Left hindlimb (tissue), 1 donor: Measurements from ENCODE around the gene TTC34.
"Not testable (repeated sequence)": the region's sequence is repeated elsewhere in the genome, so short reads cannot be mapped to it uniquely, and the experiment has no call there.

Experiments used
- DNase-seq: peaks from one replicate; pipeline ENCODE4 v3.0.0-alpha.2; 2018

Gene TTC34

DNA sequence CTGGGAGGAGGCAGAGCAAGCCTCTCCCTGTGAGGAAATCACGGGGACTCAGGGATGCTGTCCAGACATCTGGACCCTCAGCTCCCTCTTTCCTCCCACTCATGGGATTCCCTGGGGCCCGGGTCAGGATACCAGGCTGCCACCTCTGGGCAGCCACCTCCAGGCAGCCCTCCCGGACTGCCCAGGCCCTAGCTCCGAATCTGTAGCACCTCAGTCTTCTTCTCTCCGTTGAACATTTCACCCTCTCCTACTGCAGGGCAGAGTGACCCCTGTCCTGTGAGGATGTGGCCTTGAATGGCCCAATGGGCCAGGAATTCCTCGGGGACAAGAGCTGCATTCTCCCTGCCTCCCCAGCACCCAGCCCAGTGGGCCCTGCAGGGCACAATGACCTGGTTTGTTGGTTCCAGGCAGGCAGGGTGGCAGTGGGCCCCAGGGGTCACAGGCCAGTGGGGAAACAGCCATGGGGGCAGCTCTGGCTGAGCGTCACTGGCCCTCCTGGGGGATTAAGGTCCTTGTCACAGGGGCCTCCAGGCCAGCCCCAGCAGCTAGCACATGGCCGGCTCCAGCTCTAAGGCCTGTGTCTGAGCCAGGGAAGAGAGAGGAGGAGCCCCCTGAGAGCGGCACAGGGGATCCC is 9.5 kb upstream of the TTC34 start:
- DNase-seq = no peak

- no peak for DNase-seq
Observed at GRCh38 chr1:2810281-2810680, 8.8 kb upstream of the TTC34 start.

- DNase-seq = no peak
Observed at GRCh38 chr1:2809656-2810055, 8.2 kb upstream of the TTC34 start.

DNA sequence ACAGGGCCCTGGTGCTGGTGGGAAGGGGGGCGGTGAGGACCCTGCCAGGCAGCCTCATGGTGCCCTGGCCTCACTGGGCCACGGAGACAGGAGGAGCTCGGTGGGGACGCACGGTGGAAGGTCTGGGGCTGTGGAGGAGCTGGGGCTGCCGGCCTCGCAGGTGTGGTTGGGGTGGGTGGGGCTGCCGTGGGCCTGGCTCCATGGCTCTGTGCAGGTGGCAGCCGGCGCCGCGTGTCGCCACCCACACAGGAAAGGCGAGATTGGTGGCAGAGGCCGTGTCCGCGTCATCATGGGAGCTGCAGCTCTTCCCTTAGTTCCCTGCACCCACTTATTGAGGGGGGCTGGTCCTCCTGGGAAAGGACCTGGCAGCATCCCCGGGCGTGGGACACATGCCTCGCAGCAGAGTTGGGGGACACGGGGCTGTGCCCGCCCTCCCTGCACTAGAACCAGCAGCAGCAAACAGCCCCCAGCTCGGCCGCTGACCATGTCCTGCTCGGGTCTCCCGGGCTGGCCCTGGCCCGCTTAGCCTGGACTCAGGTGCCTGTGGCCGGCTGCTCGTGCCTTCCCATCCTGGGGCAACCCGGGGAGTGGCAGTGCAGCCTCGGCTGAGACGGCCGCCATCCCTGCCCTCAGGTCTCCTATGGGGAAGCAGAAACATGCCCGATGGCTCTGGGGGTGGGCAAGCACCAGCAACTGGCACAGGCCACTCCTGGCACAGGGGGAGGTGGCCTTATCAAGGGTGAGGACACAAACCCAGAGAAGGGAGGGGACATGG is 7.5 kb upstream of the TTC34 start:
- no peak for DNase-seq

- DNase-seq = no peak
Observed at GRCh38 chr1:2808386-2808705, 6.9 kb upstream of the TTC34 start.

- no peak for DNase-seq
Observed at GRCh38 chr1:2807678-2808385, 6.3 kb upstream of the TTC34 start.

DNA sequence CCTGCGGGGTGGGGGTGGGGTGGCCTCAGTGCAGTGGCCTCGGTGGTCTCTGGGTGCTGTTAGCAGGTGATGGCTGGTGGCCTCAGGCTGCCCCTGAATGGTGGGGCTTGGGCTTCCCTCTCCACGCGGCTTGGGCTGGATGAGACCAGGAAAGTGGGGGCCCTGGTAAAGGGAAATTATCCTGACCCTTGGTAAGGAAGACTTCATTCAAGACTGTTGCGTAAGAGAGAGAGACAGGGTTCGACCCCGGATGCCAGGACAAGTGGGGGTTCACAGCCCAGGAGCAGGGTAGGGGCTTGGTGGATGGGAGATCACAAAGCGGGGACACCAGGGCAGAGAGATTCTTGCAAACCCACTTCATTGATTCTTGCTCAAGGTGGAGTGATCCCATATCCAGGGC is 5.5 kb upstream of the TTC34 start:
- no peak for DNase-seq

- no peak for DNase-seq
Observed at GRCh38 chr1:2806591-2806990, 5.1 kb upstream of the TTC34 start.

GRCh38 chr1:2805801-2806430 is 4.4 kb upstream of the TTC34 start:
- no peak for DNase-seq

- DNase-seq = no peak
Observed at GRCh38 chr1:2804628-2805351, 3.3 kb upstream of the TTC34 start.

DNA sequence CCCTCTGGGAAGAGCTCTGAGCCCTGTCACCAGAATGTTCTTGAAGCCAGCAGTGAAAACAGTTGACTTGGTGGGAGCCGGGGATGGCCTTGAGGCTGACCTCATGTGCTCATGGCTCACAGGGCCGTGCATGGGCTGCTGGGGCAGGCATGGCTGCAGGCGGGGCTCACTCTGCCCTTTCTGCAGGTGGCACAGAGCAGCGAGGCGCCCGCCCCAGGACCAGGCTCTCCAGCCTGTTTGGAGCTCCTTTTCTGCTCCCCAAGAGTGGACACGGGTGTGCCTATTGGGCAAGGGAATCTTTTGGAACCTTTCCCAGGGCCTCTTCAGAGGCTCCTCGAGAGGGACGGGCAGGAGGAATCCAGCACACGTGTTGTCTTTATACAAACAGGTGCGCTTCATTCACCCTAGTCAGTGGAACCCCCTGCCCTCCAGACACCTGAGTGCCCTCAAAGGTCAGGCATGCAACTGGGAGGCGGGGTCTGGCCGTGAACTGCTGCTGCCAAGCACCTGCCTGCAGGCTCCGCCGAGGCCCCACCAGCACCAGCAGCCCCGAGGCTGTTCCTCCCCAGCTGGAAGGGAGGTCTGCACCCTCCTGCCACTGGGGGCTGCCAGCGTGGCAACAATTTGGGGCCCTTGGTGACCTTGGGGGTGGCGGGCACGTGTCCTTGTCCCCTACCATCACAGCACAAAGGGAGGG is 2.6 kb upstream of the TTC34 start:
- no peak for DNase-seq

- no peak for DNase-seq
Observed at GRCh38 chr1:2803086-2803930, 1.8 kb upstream of the TTC34 start.

DNA sequence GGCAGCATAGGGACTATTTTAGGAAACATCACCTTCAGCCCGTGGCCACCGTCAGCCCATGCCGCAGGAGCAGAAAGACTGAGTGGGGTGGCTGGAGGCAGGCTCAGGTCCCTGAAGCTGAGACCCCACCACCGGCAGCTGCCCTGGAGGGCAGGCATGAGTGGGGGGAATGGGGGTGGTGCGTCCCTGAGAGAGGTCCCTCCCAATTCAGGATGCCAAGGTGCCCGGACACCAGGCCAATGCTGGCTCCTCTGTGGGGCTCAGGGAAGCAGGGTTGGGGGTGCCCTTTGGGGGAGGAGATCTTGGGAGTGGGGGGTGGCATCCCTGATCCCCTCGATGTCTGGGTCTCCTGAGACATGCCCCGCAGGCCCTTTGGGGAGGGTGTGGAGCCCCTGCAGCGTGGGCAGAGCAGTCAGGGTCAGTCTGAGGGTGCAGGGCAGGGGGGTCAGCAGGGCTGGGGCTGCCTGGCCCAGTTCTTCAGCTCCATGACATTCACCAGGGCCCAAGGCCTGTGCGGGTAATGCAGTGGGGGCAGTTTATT is 998 bp upstream of the TTC34 start:
- no peak for DNase-seq

- no peak for DNase-seq
Observed at GRCh38 chr1:2801046-2801445, 447 bp downstream of the TTC34 start.

DNA sequence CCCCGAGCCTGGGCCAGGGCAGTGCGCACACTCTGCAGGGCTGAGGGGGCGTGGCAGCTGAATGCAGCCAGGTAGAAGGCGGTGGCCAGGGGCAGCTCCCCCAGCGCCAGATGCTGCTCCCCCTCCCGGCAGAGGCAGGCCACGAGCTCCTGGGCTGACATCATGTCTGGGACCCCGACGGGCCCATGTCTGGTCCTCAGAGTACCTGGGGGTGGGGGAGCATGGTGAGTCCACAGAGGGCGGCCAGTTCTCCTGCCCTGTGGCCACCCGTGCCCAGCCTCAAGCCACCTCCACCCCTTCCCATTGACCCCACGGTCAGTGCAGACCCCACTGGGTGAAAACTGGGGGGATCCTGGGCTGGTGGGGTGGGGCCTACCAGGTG is 838 bp downstream of the TTC34 start:
- no peak for DNase-seq

DNA sequence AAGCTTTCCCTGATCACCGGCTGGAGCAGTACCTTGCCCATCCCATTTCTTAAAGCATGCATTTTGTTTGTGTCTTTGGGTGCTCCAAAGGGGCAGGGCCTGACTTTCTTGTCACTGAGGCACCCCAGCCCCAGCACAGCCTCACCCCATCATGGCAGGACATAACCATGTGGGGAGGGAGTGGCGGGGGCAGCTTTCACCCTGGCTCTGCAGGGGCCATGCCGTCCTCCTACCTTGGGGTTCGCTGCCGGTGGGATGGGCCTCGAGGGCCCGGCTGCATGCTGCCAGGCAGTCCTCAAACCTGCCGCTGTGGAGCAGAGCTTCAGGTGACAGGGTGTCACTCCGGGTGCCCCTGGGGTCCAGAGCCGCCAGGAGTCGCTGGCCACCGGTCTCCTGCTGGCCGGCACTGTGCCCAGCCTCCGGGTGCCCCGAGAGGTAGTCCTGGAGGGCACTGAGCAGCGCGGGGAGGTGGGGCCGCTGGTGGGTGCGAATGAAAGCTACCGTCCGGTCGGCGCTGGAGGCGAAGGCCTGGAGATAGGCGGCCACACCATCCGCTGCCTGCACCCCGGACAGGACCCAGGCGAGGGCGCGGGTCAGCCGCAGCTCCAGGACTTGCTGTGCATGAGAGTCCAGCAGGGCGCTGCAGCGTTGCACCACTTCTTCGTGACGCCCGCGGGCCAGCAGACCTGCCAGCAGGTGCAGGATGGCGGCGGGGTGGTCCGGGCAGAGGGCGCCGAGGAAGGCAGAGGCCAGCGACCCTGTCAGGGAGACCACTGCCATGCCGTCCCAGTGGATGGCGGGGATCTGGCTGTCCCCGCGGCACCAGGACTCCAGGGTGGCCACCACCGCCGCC is 1.5 kb downstream of the TTC34 start:
- no peak for DNase-seq

GRCh38 chr1:2798958-2799357 is 2.5 kb downstream of the TTC34 start:
- DNase-seq = not testable (repeated sequence)

- no peak for DNase-seq
Observed at GRCh38 chr1:2797741-2798016, 3.8 kb downstream of the TTC34 start.

- no peak for DNase-seq
Observed at GRCh38 chr1:2796890-2797740, 4.4 kb downstream of the TTC34 start.

- no peak for DNase-seq
Observed at GRCh38 chr1:2795926-2796325, 5.6 kb downstream of the TTC34 start.
